Renal cortex interstitium (tissue), 11 donors: ENCODE results near the gene POLE. TPM values are rescaled to one million over a fixed set of nuclear protein-coding genes. Genes with fewer than 3 reads are reported as not detected.

ENCODE experiments used
- DNase-seq, 11 donors: peaks; one replicate each; pipeline ENCODE4 v3.0.0-alpha.2; 2013; ENCODE audit warnings: low read depth in 9 of 11, low spot score in 4 of 11; ENCODE audit errors: extremely low read depth in 1 of 11
- polyA plus RNA-seq, 3 donors: library from polyadenylated mRNA; unstranded; fragments of 120-200 nt; gene quantifications; one replicate each; pipeline ENCODE4 v1.2.1, GENCODE V29; 2013; ENCODE audit not compliant: insufficient read length in 3 of 3

POLE gene
- polyA plus RNA-seq, 3 donors: 55.5 to 59.3 (median 58.9) TPM

DNA sequence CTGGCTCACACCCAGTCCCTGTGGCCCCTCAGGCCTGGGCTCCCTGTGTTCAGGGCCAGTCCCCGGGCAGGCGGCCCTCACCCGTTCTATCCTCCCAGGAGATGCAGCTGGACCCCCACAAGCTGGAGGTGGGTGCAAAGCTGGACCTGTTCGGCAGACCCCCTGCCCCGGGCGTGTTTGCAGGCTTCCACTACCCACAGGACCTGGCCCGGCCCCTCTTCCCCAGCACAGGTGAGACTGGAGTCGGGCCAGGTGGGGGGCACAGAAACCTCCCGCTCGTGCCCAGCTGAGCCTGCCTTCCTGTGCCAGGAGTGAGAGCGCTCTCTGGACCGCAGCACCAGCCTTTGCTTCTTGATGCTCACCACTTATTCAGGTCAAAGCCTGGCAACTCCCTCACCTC is 110.4 kb downstream of the POLE start:
- DNase-seq: no peak

DNA sequence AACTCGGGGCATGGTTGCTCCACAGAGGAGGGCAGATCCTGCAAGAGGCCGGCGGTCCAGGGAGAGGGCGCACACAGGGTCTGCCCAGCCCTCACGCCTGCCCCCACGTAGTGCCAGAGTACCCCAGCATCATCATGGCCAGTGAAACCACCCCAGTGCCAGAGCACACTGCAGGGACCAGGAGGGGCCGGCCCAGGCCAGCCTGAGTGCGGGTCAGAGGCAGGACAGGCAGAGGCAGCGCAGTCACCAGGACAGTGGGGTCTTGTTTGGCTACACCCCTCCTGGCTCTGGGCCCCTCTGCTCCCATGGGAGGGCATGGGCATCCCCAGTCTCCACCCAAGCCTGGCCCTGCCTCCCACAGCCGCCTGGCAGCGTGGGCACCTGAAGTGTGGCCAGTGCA is 111.5 kb downstream of the POLE start:
- no peak for DNase-seq

DNA sequence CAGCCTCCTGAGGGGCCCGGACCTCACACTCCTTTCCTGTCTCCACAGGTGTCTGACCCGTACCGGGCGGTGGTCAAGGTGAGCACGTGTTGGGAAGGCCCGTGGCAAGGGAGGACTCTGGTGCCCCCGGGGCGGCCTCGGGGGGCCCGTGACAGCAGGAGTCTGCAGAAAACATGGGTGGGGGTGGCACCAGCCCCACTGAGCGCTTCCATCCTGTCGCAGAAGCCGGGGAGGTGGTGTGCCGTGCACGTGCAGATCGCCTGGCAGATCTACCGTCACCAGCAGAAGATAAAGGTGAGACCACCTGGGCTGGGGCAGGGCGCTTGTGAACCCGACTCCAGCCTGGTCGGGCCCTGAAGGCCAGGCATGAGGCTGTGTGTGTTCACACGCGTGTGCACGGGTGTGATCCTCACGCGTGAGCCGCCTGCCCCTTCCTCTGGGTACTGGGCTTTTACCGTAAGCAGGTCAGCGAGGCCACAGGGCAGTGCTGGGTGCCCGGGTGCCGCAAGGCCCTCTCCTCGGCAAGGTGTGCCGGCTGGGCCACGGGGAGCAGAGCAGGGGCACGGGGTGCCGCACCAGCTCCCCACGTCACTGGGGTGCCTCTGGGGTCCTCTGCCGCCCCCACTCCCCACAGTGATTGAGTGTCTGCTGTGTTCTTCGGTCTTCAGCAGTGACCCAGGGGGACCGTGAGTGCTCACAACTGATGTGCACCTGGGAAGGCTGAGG is 112.7 kb downstream of the POLE start:
- DNase-seq: no peak

Other genes starting within 250 kb of the POLE start
- gene FBRSL1, start 197.2 kb downstream of the POLE start, polyA plus RNA-seq: 10 to 100 TPM; 41.9 to 84.7 (median 70.4) TPM
- gene LRCOL1, start 76.8 kb downstream of the POLE start, polyA plus RNA-seq: 1 to 10 TPM; 2.4 to 5.8 (median 2.6) TPM
- 1 to 10 TPM in 2 of 3 donors, under 1 TPM in 1; 0.98 to 1.9 (median 1.7) TPM for gene P2RX2, start 68.6 kb downstream of the POLE start, polyA plus RNA-seq
- 10 to 100 TPM; 54.1 to 64.7 (median 57.8) TPM for gene PXMP2, start 245 bp upstream of the POLE start, polyA plus RNA-seq
- 10 to 100 TPM; 21.0 to 23.6 (median 22.0) TPM for gene PGAM5, start 23.5 kb upstream of the POLE start, polyA plus RNA-seq
- gene ANKLE2, start 74.5 kb upstream of the POLE start, polyA plus RNA-seq: 10 to 100 TPM; 63.0 to 79.6 (median 69.3) TPM
- gene GOLGA3, start 141.5 kb upstream of the POLE start, polyA plus RNA-seq: 10 to 100 TPM; 22.0 to 32.3 (median 30.6) TPM
- gene CHFR, start 200.3 kb upstream of the POLE start, polyA plus RNA-seq: 10 to 100 TPM; 21.6 to 28.0 (median 22.7) TPM